ENCODE measurements around the gene SCN1B.

Gene SCN1B

DNA sequence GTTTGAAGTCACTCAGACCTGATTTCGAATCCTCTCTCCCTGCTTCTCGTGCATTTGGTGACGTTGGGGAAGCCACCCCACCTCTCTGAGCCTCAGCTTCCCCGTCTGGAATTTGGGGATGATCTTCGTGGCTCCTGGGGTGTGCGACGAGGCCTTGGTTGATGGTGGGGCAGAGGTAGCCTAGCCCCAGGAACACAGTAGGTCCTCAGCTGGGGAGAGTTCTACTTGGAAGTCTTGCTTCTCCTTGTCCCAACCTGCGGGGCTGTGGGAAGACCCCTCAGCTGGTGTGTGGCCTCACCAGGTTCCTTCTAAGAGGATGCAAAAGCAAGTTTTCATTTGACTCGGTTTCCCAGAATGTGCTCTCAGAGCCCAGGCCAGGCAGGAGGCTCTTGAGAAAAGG, 24.4 kb downstream of the SCN1B start:
- Histone ChIP-seq H3K9me2 (replicated peaks; ENCODE audit: insufficient read depth, low read length) (no peaks in the 10 kb centered on the region), H3K36me3 (replicated peaks; ENCODE audit: insufficient read depth, low read length) (no peaks in the 10 kb centered on the region), H3K9ac (ENCODE audit: low read length) (no peak overlapping the region), H3K27ac (ENCODE audit: low read length) (no peak overlapping the region), H3K4me3 (ENCODE audit: low read length) (no peak overlapping the region), H3K9me3 (replicated peaks; ENCODE audit: insufficient read depth, low read length) (no peaks in the 10 kb centered on the region), H3K4me2 (ENCODE audit: low read depth, low read length) (no peak overlapping the region), H4K20me1 (ENCODE audit: insufficient read depth, low read length) (no peaks in the 10 kb centered on the region), H2AFZ (ENCODE audit: low read length) (no peak overlapping the region), H3K4me1 (ENCODE audit: low read length) (no peaks in the 10 kb centered on the region), H3F3A (ENCODE audit: insufficient read depth, low read length) (no peaks in the 10 kb centered on the region), H3K27me3 (replicated peaks; ENCODE audit: insufficient read depth, low read length) (peaks cover 60% of the 10 kb centered on the region), H3K79me2 (ENCODE audit: low read length) (no peaks in the 10 kb centered on the region)
- TF ChIP-seq EZH2 (optimal IDR thresholded peaks at IDR 0.05; ENCODE audit: low read depth, low read length): no peak
- TF ChIP-seq EZH2phosphoT487 (IDR thresholded peaks at IDR 0.05; ENCODE audit: low read length): no peak
- TF ChIP-seq, protein P1, sequence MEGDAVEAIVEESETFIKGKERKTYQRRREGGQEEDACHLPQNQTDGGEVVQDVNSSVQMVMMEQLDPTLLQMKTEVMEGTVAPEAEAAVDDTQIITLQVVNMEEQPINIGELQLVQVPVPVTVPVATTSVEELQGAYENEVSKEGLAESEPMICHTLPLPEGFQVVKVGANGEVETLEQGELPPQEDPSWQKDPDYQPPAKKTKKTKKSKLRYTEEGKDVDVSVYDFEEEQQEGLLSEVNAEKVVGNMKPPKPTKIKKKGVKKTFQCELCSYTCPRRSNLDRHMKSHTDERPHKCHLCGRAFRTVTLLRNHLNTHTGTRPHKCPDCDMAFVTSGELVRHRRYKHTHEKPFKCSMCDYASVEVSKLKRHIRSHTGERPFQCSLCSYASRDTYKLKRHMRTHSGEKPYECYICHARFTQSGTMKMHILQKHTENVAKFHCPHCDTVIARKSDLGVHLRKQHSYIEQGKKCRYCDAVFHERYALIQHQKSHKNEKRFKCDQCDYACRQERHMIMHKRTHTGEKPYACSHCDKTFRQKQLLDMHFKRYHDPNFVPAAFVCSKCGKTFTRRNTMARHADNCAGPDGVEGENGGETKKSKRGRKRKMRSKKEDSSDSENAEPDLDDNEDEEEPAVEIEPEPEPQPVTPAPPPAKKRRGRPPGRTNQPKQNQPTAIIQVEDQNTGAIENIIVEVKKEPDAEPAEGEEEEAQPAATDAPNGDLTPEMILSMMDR (IDR thresholded peaks at IDR 0.05; ENCODE audit: low read length): no peak
- DNase-seq: no peak

- Histone ChIP-seq H3K4me3 (ENCODE audit: low read length) (no peak overlapping the region), H3K4me1 (ENCODE audit: low read length) (no peaks in the 10 kb centered on the region), H3K27me3 (replicated peaks; ENCODE audit: insufficient read depth, low read length) (peaks cover 58% of the 10 kb centered on the region), H4K20me1 (ENCODE audit: insufficient read depth, low read length) (no peaks in the 10 kb centered on the region), H3K9ac (ENCODE audit: low read length) (no peak overlapping the region), H3K9me2 (replicated peaks; ENCODE audit: insufficient read depth, low read length) (no peaks in the 10 kb centered on the region), H3K27ac (ENCODE audit: low read length) (no peak overlapping the region), H3K36me3 (replicated peaks; ENCODE audit: insufficient read depth, low read length) (no peaks in the 10 kb centered on the region), H3K4me2 (ENCODE audit: low read depth, low read length) (no peak overlapping the region), H3K9me3 (replicated peaks; ENCODE audit: insufficient read depth, low read length) (no peaks in the 10 kb centered on the region), H3F3A (ENCODE audit: insufficient read depth, low read length) (no peaks in the 10 kb centered on the region), H2AFZ (ENCODE audit: low read length) (no peak overlapping the region), H3K79me2 (ENCODE audit: low read length) (no peaks in the 10 kb centered on the region)
- DNase-seq: peak; percentile 28
- TF ChIP-seq, protein P1 (IDR thresholded peaks at IDR 0.05; ENCODE audit: low read length): peak; percentile 47
- TF ChIP-seq EZH2 (optimal IDR thresholded peaks at IDR 0.05; ENCODE audit: low read depth, low read length): no peak
Observed at GRCh38 chr19:35055715-35056179, 25.5 kb downstream of the SCN1B start.

- no peak for DNase-seq
- H3K4me3 ChIP-seq (ENCODE audit: low read length): no peak overlapping the region
- no peak overlapping the region for H2AFZ ChIP-seq (ENCODE audit: low read length)
- no peaks in the 10 kb centered on the region for H3F3A ChIP-seq (ENCODE audit: insufficient read depth, low read length)
- H3K79me2 ChIP-seq (ENCODE audit: low read length): no peaks in the 10 kb centered on the region
- no peaks in the 10 kb centered on the region for H3K9me3 ChIP-seq (replicated peaks; ENCODE audit: insufficient read depth, low read length)
- H3K4me1 ChIP-seq (ENCODE audit: low read length): no peaks in the 10 kb centered on the region
- no peaks in the 10 kb centered on the region for H3K9me2 ChIP-seq (replicated peaks; ENCODE audit: insufficient read depth, low read length)
- H3K9ac ChIP-seq (ENCODE audit: low read length): no peak overlapping the region
- peaks cover 58% of the 10 kb centered on the region for H3K27me3 ChIP-seq (replicated peaks; ENCODE audit: insufficient read depth, low read length)
- H3K36me3 ChIP-seq (replicated peaks; ENCODE audit: insufficient read depth, low read length): no peaks in the 10 kb centered on the region
- H4K20me1 ChIP-seq (ENCODE audit: insufficient read depth, low read length): no peaks in the 10 kb centered on the region
- no peak overlapping the region for H3K27ac ChIP-seq (ENCODE audit: low read length)
- no peak for TF ChIP-seq EZH2 (optimal IDR thresholded peaks at IDR 0.05; ENCODE audit: low read depth, low read length)
- TF ChIP-seq, protein P1 (IDR thresholded peaks at IDR 0.05; ENCODE audit: low read length): no peak
- TF ChIP-seq EZH2phosphoT487 (IDR thresholded peaks at IDR 0.05; ENCODE audit: low read length): no peak
- no peak overlapping the region for H3K4me2 ChIP-seq (ENCODE audit: low read depth, low read length)
Observed at GRCh38 chr19:35056513-35057063, 26.3 kb downstream of the SCN1B start.
